GM19023 (cell line): ENCODE measurements around the gene MED13L.

Experiments
- ATAC-seq: cut with Tn5 transposase; IDR thresholded peaks from one replicate; pipeline ENCODE4 v1.9.1; 2021; ENCODE audit warnings: mild to moderate bottlenecking, moderate library complexity; ENCODE audit not compliant: unreplicated experiment

The MED13L gene

DNA sequence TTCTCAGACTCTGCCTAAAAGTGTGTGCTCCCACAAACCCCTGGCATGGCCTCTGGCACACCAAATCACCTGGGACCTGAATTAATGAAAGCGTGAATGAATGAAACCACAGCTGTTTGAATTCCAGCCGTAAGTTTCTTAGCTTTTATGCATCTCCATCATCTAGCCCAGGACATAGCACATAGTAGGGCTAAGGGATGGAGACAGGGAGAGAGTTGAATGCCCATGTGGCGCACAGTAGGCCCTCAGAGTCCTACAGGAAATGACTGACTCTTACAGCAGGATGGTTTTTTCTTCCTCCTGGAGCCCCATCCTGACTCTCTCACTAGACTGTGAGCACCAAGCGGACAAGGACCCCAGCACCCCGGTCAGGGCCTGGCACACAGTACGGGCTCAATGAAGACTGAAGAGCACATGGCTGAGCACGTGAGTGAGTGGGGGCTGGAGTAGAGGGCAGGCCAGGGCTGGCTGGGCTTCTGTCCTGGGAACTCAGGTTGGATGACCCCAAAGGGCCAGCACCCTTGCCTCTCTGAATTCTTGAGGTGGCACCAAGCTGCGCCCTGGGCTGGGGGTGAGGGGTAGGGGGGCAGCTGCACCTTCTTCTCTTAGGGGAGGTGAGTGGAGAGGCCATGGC, 351.3 kb downstream of the MED13L start:
- ATAC-seq, result no peak

DNA sequence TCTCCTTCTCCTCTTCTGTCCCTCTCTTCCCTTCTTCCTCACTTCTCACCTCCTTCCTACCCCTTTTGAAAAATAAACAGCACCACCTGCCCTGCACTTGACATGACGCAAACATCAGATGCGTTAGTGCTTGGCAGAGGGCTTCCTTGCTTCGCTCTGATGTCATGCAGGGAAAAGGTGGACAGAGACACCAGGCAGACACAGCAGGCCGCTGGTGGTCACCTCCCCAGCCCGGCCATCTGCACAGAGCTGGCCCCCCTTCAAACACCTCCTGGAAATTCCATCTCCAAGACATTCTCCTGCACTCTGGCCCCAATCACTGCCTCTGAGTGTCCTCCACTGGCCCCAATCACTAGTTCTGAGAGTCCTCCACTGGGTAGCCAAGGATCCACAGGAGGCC, 353.6 kb downstream of the MED13L start:
- ATAC-seq, result no peak

DNA sequence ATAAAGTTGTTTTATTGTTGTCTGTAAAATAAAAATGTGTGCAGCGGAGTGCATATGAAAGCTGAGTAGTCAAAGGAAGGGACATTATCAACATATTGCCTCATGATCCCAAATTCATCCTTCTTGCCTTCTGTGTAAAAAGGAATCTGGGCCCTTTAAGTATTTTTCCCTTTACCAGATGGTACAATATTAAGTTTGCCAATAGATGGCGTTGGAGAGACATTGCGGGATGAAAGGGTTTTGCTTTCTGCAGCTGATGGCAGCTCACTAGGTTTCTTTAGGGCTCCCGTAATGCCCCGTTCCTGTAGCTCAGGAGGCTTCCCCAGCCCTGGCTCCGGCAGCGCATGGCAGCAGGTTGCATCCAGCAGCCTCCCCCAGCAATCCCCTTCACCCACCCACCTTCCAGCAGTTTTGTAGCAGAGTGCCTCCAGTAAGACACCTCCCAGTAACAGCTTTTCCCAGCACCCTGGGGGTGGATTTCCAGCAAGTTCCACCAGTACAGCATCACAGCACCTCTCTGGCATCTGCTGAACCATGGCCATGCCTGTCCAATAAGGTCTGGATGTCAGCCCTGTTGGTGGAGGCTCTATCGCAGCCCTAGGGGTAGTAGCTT, 354.4 kb downstream of the MED13L start:
- ATAC-seq, result no peak

DNA sequence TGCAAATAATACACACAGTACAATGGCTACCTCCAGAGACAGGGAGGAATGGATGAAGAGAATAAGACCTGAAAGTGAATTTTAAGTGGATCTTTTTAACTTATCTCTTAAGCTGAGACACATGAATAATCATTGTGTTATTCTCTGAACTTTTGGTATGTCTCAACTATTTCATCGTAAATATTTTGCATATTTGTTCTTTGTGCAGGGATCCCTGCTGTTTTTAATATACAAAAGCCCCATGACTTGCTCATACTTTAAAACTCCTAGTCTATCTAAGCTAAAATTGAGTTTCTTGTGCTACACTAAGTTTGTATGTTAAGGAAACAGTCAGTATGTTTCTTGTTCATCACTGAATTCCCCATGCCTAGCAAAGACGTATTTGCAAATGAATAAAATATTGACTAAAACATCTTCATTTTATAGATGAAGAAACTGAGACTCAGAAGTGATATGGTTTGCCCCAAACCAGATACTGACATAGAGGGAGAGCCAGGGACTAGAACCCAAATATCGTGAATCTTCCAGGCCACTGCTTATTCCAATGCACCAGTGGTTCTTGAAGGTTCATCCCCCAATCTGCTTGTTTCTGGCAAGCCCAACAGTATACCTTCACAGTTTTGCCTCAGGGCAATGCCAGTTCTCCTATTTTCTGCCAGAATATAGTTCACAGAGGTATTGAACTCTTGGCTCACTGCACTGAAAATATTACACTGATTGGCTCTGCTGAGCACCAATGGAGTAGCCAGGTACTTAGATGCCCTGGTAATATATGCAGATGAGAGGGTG, 356.9 kb downstream of the MED13L start:
- no peak for ATAC-seq

DNA sequence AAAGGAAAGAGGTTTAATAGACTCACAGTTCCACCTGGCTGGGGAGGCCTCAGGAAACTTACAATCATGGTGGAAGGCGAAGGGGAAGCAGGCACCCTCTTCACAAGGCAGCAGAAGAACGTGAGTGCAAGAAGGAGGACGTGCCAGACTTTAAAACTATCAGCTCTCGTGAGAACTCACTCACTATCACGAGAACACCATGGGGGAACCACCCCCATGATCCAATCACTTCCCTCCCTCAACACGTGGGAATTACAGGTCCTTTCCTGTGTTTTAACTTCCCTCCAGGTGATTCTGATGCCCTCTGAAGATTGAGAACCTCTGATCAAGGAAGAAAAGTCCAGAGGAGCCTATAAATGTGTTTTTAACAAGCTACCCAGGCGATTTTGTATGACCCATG, 358.7 kb downstream of the MED13L start:
- no peak for ATAC-seq

DNA sequence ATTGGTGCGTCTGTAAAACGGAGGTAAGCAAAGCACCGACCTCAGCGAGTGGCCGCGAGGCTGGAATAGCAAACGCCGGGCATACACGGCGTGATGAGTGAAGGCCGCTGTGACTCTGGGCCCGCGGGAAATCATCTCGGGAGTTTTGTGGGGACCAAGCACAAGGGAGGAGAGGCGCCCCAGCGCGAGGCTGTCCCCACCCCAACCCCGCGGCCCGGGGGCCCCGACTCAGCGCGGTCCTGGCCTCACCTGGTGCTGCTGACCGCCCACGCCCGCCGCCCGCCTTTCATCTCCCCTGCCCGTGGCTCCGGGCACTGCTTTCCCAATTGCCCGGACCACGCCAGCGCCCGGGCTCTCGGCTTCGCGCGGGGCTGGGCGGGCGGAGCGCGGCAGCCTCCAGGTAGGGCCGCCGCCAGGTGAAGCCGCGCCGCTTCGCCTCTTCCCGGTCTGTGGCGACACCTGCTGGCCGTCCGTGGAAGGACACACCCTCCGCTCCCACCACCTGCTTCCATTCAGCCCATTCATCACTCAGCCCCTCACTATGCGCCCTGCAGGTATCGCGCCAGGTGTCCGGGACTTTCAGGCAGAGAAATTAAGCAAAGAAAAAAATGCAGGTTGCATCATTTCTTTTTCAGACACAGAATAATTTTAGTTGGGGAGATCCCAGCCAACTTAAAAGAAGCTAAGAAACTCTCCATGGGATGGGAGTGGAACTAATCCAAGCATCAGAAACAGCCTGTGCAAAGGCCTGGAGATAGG, 360.4 kb downstream of the MED13L start:
- ATAC-seq, result no peak

DNA sequence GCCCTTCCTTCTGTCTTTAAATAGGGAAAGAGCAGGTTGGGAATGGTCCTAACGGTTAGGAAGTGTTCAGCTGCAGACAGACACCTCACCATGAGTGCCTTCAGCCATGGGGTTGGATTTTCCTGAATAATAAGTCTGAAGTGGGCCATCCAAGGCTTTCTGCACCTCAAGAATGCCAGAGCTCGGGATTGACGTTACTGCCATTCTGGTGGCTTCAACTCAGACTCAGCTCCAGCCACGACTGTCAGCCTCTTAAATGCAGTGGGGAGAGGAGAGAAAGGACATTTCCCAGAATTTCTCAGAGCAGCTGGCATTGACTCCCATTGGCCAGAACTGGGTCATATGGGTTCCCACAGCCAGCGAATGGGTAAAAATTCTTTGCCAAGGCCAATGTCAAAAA, 363.4 kb downstream of the MED13L start:
- ATAC-seq, result no peak

DNA sequence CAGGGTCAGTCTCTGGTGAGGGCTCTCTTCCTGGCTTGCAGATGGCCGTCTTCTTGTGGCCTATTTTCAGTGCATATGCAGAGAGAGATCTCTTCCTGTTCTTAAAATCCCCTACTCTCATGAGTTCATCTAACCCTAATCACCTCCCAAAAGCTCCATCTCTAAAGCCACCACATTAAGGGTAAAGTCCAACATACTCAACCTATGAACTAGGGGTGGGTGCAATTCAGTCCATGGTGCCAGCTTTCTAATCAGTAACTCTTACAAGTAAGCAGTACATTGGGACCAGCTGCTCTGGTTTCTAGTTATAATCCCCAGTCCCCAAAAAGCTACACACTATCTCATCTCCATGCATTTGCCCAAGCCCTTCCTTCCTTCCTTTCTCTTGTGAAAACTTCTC, 365.1 kb downstream of the MED13L start:
- no peak for ATAC-seq

DNA sequence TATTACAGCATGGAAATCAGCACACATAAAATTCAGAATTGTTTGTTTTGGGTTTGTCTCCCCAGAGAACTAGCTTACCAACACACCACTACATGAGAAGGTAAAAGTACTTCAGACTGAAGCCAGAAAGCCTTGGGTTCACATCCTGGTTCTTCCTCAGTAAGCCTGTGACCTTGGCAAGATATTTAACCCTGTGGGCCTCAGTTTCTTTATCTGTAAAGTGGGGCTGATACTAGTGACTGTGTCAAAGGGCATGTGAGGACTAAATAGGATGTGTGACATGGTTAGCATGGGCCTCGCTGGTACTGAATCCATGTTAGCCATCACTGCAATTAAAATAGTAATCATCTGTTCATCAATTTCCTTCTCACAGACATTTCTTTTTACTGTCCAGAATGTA, 366.1 kb downstream of the MED13L start:
- no peak for ATAC-seq

DNA sequence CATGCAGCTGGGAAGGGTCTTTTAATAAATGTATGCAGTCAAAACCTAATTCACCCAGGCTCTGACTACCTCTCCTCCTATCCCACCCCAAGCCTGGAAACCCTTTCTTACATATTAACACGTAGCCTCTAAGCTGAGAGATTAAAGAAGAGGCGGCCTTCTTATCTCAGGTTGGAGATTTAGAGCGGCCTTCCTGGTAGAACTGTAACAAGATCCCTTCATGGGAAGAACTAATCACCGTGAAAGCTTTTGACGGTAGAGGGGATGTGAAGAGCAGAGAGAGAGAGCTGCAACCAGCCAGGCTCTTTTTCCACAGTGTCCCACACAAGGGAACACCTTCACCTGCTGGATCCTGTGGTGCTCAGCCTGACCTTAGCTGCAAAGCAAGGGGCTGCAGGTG, 367.4 kb downstream of the MED13L start:
- ATAC-seq, result no peak
